HG03060 (cell line): ENCODE results near the gene CCDC184.
"Not testable (repeated sequence)": the region's sequence is repeated elsewhere in the genome, so short reads cannot be mapped to it uniquely, and the experiment has no call there.

ENCODE experiments used
- ATAC-seq: cut with Tn5 transposase; IDR thresholded peaks from one replicate; pipeline ENCODE4 v1.9.1; 2021; ENCODE audit warnings: low read depth, moderate number of reproducible peaks; ENCODE audit not compliant: unreplicated experiment

Gene CCDC184

DNA sequence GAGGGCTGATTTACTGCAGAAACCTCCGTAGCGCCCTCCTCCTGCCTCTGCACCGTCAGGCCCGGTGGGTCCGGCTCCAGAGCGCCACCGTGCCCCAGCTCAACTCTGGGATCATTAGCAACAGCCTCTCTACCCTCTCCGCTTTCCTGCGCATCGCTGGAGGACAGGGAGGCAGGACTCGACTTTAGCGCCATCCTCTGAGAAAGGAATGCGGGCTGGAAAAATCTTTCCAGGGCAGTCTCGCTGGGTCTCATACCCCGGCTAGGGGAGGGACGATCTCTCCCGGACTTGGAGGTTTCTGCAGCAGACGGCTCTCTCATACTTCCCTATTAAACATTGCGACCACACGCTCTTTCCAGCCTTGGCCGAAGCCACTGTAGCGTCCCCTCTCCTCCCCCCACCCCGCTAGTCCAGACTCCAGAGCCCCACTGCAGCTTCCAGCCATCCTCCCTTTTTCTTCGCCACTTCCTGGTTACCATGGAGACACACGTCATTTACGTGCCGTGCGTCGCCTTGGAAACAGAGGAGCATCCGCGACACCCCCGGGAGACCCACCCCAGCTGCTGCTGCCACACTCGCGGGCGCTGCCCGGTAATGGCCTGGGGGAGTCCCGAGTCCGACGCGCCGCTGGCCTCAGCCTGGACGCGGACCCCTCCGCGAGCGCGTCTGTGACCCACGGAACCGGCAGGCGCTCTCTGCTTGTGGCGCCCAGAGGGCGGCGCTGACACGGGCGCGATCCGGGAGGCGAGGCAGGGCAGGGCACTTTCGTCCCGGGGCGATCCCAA lies at the start of gene CCDC184:
TSS of gene CCDC184 (plus strand) at position 554 of the 785 bp plus-strand sequence. CDS start 479 bp downstream, outside the sequence.
- no peak for ATAC-seq

- no peak for ATAC-seq
Measured at GRCh38 chr12:48135027-48135426, 48.4 kb upstream of the CCDC184 start.

- ATAC-seq = no peak
Measured at GRCh38 chr12:48142818-48143674, 40.4 kb upstream of the CCDC184 start.

- no peak for ATAC-seq
Measured at GRCh38 chr12:48143898-48144297, 39.5 kb upstream of the CCDC184 start.

- no peak for ATAC-seq
Measured at GRCh38 chr12:48145981-48146380, 37.5 kb upstream of the CCDC184 start.

GRCh38 chr12:48151103-48151771 lies 32.2 kb upstream of the CCDC184 start:
- no peak for ATAC-seq

- ATAC-seq = not testable (repeated sequence)
Measured at GRCh38 chr12:48155786-48156185, 27.7 kb upstream of the CCDC184 start.

DNA sequence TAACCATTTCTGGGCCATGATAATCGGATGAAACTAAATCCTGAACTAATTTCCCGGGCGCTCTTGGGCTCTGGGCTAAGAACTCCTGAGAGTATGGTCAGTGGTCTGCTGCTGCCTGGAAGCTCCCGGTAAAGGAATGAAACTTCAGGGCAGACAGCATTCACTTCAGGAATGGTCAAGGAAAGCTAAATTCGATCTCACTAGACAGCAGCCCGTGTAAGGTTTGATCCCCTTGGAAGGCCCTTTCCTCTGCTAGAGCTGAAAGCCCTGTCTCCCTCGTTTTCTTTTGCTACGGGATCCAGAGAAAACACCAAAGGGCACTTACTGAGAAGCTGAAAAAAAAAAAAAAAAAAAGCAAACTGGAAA lies 26.8 kb upstream of the CCDC184 start:
- no peak for ATAC-seq

DNA sequence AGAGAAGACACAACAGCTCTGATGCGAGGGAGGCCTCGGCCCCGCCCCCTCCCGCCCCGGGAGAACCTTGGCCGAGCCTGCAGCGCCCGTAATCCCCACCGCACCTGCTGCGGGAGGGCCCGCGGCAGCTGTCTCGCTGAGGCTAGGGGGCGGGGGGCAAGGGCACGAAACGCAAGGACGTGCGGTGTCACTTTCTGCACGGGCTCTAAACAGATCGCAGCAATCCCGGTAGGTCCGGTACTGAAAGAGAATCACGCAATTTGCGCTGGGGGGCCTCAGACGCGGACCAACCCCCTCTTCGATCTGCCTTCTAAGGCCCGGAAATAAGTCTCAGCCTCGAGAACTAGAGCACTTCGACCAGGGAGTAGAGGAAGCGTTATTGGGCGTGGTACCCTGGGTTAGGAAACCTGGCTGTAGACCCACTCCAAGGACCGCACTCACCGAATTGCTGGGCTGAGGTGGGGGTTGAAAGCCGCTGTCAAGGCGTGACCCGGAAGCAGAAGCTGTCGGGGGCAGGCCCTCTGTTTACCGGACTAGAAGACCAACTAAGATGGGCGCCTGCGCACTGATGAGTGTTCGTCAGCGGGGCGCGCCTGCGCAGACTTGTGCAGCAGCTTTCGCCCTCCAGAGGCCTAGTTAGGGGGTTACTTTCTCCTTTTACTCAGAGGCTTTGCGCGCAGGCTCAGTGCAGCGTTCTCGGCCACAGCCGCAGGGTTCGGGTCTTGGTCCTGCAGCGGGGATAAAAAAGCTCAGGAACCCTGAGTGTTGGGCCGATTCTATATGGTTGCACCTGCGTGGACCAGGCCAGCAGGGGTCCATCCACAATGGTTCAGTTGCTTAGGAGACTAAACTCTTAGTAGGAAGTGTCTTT lies 26.2 kb upstream of the CCDC184 start, which contains the start of gene ASB8:
TSS of gene ASB8 (minus strand) at position 498 of the 871 bp plus-strand sequence. CDS start 4,019 bp downstream, outside the sequence.
- peak; percentile 95 for ATAC-seq

GRCh38 chr12:48157889-48158370 lies 25.5 kb upstream of the CCDC184 start:
- no peak for ATAC-seq

GRCh38 chr12:48160046-48160445 lies 23.4 kb upstream of the CCDC184 start:
- ATAC-seq = no peak

- no peak for ATAC-seq
Measured at GRCh38 chr12:48160807-48161206, 22.6 kb upstream of the CCDC184 start.

DNA sequence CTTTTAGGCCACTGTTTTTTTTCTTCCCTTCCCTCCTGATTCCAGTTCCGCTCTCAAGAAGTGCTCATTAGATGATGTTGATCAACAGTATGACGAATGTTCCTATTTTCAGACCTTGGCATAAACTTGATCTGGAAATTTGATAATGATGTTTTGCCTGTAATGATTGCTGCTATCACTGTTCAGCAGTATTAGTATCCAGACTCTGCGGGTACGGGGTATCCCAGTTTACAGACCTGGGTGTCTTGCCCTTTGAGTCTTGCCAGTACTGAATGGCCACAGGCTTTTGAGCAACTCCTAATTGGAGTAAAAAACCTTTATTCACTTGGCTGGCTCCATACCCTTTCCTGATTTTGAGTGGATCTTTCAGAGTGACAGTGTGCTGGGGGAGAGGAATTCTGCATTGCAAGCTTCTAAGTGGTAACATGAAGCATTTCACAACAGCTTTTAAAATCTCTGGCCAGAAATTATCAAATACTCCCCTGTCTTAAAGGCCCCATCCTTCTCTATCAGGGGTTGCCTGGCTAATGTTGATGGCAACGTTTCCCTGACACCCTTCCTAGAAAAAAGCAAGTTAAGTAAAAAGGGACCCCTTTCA lies 20.2 kb upstream of the CCDC184 start:
- ATAC-seq = no peak

- ATAC-seq = no peak
Measured at GRCh38 chr12:48164451-48164850, 19.0 kb upstream of the CCDC184 start.

DNA sequence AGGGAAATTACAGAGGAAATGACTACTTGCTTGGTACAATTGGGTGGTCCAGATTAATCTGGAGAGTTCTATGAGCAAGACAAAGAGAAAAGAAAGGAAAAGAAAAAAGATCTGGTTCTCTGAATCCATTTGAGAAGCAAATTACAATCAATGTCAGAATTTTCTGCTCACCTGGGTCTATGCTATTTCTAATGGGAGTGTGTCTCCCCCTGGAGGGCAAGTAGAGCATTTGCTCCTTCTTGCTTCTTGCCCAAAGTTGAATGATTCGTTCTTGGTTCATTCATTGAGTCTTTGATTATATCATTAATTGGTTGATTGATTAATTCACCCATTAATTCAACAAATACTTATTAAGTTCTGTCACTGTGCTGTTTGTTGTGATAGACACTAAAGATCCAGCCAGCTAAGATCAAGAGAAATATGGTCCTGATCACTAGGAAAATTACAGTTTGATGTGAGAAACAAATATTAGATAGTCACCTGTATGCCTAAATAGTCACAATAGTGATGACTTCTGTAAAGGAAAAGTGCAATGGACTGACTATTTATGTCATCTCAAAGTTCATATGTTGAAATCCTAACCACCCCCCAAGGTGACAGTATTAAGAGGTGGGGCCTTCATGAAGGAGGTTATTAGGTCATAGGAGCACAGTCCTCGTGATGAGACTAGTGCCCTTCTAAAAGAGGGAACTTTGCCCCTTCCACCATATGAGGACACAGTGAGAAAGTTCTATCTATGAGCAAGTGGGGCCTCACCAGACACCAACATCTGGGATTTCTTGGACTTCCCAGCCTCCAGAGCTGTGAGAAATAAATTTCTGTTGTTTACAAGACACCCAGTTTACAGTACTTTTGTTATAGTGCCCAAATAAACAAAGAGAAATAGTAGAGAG lies 18.1 kb upstream of the CCDC184 start:
- no peak for ATAC-seq

DNA sequence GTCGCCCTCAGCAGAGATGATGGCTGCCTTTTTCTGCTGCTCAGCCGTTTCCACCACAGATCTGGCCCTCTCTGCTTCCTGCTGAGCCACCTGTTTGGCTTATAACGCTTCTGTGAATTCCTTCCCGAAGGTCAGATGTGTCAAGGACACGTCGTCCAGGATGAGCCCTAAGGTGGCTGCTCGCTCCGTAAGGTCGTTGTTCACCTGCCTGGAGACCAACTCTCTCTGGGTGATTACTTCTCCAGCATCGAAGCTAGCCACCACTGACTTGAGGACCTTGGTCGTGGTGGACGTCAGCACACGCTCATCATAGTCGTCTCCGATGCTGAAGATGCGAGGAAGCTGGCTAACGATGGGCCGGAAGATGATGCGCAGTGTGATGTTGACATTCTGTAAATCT lies 14.4 kb upstream of the CCDC184 start:
- ATAC-seq = no peak

DNA sequence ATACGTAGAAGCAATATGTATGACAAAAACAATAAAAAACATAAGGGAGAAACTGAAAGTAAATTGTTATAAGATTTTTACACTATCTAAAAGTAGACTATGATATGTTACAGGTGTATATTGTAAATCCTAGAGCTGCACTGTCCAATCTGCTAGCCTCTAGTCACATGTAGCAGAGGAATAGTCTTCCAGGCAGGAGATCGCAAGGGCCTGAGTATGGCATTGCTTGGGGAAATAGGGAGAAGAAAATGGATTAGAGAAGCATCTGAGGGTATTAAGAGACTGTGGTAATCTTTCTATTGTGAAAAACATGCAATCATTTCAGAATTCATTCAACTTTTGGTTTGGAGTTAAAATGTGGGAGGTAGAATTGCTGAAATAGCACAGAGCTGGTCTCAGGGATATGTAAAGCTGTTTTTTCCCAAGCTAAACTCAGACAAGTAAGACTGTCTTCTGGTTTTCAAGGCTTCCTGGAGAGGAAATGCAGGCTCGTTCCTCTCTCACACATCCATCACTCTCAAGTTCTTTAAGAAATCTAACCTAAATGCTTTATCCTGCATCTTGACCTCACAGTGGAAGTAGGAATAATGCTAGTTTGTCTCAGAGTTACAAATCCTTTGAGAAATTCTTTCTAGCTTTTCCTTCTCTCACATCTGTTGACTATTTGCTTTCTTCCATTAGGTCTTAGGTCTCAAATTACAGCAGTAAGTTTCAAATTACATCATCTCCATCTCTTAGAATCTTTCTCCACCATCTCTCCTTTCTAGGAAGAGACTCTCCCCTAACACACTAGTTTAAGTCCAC lies 7.6 kb upstream of the CCDC184 start:
- ATAC-seq = no peak

DNA sequence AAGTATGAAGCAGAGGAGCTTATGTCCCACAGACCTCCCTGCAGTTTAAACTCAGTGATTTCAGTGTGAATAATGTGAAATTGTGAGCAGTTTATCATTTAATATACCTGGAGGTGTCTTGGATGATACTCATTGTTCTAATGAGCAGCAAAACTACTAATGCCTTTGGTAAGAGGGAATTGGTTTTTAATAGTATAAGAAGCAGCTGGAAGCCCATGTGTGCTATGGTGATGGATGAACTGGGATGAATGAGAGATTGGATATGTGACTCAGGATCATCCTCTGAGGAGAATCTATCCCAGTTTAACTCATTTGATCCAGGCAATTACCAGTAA lies 7.1 kb upstream of the CCDC184 start:
- no peak for ATAC-seq
